ENCODE measurements around the gene HCFC1.

HCFC1 gene

GRCh38 chrX:153924149-153924861 lies 47.3 kb downstream of the HCFC1 start:
- DNase-seq (ENCODE audit: low spot score), result peak; percentile 39

GRCh38 chrX:153922932-153923857 lies 48.4 kb downstream of the HCFC1 start:
- DNase-seq (ENCODE audit: low spot score), result peak; percentile 44

GRCh38 chrX:153921511-153922446 lies 49.8 kb downstream of the HCFC1 start:
- DNase-seq (ENCODE audit: low spot score), result no peak

GRCh38 chrX:153921070-153921469 lies 50.5 kb downstream of the HCFC1 start:
- DNase-seq (ENCODE audit: low spot score), result no peak

GRCh38 chrX:153920546-153920945 lies 51.1 kb downstream of the HCFC1 start:
- DNase-seq (ENCODE audit: low spot score), result no peak

GRCh38 chrX:153919281-153919680 lies 52.3 kb downstream of the HCFC1 start:
- no peak for DNase-seq (ENCODE audit: low spot score)

GRCh38 chrX:153917869-153918268 lies 53.7 kb downstream of the HCFC1 start:
- no peak for DNase-seq (ENCODE audit: low spot score)

- no peak for DNase-seq (ENCODE audit: low spot score)
These were observed 57.9 kb downstream of the HCFC1 start for GRCh38 chrX:153913701-153914100.

- DNase-seq (ENCODE audit: low spot score), result no peak
These were observed 58.4 kb downstream of the HCFC1 start for GRCh38 chrX:153913211-153913610.

- no peak for DNase-seq (ENCODE audit: low spot score)
These were observed 59.8 kb downstream of the HCFC1 start for GRCh38 chrX:153911798-153912197.

- DNase-seq (ENCODE audit: low spot score), result no peak
These were observed 61.2 kb downstream of the HCFC1 start for GRCh38 chrX:153910446-153910845.

GRCh38 chrX:153909980-153910360 lies 61.6 kb downstream of the HCFC1 start:
- DNase-seq (ENCODE audit: low spot score), result no peak

GRCh38 chrX:153909024-153909979 lies 62.3 kb downstream of the HCFC1 start:
- no peak for DNase-seq (ENCODE audit: low spot score)

GRCh38 chrX:153908219-153908860 lies 63.3 kb downstream of the HCFC1 start:
- DNase-seq (ENCODE audit: low spot score), result no peak

GRCh38 chrX:153907456-153907855 lies 64.2 kb downstream of the HCFC1 start:
- DNase-seq (ENCODE audit: low spot score), result no peak

GRCh38 chrX:153906126-153906917 lies 65.3 kb downstream of the HCFC1 start:
- no peak for DNase-seq (ENCODE audit: low spot score)

GRCh38 chrX:153905481-153906095 lies 66.0 kb downstream of the HCFC1 start:
- DNase-seq (ENCODE audit: low spot score), result no peak

- no peak for DNase-seq (ENCODE audit: low spot score)
These were observed 67.3 kb downstream of the HCFC1 start, which contains the start of gene AVPR2 for GRCh38 chrX:153903991-153904957. AVPR2 (plus strand) TSS chrX:153904673; CDS start chrX:153905146, 473 bp downstream.

Data from pons (tissue), 1 donor.